ENCODE measurements around the gene SPOCK2.
"Not testable (repeated sequence)": the region's sequence is repeated elsewhere in the genome, so short reads cannot be mapped to it uniquely, and the experiment has no call there.

The SPOCK2 gene

DNA sequence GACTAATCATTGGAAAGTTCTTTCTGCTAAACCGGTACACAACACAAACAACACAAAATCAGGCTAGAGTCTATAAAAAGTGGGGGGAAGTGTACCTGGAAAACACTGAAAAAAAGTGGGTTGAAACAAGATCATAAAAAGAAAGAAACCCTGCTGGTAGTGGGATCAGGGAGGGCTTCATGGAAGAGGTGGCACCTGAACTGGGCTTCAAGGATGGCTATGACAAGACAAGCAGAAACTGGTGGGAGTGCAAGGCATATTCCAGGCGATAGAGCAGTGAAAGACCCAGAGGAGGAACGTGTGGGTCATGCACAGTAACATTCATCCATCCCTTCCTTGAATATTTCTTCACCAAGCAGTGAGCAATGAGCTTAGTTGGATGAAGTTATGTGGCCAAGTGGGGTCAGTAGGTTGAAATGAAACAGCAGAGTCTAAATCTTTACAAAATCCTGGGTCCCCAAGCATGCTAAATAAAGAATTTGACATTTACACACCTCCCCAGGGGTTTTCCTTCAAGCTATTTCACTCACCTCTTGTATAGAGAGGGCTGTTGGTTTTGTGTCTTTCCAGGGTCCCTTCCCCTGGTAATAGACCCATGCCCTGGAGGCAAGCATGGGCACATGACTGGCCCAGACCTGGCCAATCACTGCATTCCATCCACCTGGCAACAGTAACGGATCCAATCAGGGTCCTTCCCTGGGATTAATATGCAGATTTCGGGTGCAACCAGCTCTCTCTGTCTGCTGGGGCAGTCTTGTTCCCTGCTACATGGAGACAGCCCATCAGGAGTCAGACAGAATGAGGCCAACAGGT is 38.2 kb downstream of the SPOCK2 start:
- no peak for DNase-seq

DNA sequence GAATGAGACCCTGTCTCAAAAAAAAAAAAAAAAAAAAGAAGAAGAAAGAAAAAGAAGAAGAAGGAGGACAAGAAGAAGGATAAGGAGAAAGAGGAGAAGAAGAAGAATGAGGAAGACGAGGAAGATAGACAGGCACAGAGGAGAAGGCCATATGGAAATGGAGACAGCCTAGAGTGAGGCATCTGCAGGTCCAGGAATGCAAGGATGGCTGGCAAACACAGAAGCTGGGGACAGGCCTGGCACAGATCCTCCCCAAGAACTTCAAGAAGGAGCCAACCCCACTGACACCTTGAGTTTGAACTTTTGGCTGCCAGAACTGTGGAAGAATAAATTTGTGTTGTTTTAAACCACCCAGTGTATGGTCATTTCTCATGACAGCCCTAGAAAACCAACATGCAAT is 38.9 kb downstream of the SPOCK2 start:
- DNase-seq: no peak

DNA sequence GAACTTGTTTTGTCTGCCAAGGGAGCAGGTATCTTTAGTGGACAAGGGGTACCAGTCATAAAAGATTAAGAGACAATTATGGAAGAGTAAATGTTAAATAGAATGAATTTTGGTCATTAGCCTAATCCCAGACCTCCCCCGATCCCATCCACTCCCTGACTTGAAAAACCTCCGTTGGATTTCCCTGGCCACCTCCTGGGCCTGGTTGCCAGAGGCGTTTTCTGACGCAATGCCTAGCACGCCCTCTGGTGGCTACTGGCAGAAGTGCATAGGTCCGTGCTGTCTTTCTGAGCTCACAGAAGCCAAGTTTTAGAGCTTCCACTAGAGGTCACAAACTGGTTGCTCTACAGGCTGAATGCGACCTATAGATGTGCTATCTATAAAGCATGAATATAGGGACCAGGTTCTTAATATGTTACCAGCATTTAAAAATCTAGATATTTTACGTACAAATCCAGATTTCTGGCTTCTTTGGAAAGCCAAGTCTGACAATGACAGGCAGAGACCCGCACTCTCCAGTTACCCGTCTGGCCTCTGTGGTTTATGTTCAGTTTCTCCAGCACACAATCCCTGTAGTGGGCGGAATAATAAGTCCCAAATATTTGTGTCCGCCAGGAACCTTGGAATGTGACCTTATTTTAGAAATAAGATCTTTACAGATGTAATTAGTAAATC is 39.8 kb downstream of the SPOCK2 start:
- DNase-seq: peak; percentile 93

GRCh38 chr10:72045586-72045985 is 42.8 kb downstream of the SPOCK2 start:
- DNase-seq: no peak

DNA sequence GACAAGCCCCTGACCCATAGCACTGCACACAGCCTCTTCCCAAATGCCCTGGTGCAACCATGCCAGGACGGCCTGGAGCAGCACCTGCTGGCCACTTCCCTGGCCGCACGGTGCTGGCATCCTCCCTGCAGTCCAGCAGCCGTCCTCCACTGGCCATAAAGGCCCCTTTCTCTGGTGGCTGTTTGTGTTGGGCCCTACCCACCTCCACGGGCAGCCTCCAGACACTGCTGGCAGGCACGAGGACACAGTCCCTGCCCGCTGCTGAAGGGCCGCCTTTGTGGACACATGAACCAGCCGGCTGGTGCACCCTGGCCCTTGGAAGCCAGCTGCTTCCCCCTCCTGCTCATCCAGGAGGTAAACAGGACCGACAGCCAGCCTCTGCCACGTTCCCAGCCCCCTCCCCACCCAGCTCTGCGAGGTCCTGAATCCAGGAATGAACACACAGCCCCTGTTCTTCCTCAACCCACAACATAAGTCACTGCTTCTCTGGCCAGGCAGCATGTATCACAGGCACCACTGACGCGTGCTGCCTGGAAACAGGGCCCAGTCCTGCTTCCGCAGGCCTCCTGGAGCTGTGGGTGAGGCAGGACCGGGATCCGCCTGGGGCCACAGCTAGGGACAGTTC is 43.8 kb downstream of the SPOCK2 start:
- DNase-seq: no peak

DNA sequence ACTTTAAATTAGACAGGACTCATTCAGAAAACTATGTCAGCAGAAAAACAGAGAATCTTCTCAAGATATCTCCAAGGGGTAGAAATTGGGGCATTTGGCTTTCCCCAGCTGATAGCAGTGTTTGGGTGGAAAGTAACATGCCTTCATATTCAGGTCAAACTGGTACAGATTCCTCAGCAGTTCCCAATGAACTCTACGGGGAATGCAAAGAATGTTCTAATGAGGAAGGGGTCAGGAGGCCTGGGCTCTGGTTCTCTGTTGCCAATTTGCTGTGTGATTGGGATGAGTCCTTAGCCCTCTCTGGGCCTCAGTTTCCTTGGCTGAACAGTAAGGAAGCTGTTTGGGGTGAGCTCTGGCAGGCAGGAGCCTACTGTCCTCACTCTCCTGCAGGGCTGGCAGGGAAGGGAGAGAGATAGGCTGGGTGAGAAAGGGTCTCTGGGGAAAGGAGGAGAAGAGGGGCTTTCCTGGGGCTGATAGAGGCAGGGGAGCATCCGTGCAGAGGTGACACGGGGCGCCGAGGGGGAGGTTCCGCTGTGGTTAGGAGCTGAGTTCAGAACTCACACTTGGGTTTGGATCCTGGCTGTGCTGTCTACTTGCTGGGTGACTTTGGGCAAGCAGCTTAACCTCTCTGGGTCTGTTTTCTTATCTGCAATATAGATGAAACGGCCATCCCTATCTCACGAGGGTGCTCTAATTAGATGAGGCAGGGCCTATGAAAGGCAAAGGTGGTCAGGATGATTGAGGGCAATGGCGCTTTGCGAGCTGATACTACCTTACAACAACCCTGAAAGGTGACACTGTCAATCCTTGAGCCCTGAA is 45.1 kb downstream of the SPOCK2 start:
- no peak for DNase-seq

DNA sequence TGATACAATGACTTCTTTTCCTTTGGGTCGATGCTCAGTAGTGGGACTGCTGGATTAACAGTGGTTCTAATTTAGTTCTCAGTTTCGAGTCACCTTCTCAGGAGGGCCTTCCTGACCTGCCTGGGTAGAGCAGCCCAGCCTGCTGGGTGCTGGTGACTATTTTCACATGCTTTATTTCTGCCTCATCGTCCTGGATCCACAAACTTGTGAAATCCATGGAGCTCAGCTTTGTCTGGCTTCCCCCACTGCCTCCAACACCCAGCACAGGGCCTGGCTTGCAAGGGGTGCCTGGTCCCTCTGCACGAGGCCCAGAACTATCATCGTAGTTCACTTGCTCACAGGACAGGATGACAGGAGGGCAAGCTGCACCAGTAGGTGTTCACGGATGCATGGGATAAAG is 46.9 kb downstream of the SPOCK2 start:
- no peak for DNase-seq

GRCh38 chr10:72039377-72039776 is 49.0 kb downstream of the SPOCK2 start:
- DNase-seq: no peak

DNA sequence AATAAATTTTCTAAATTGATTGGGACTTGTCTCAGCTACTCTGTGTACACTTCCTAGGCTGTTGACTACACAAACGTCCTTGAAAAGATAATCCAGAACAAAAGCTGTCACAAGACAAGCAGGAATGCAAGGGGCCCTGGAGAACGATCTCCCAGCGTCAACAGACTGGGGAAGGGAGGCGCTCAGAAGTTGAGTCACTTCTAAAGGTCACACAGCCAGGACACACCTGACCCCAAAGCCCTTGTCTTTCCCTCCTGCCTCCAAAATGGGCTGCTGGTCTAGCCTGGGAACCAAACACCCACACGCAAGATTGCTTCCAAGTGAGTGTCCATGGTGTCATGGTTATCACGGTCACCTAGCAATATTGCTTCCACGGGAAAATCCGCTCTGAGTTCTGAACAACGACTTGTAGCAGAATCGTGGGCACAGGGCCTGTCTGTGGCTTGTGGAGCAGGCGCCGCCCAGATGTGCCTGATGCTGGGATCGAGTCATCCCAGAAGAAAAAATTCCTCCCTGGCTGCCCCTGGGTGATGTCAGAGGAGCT is 49.8 kb downstream of the SPOCK2 start:
- no peak for DNase-seq

GRCh38 chr10:72037811-72038210 is 50.5 kb downstream of the SPOCK2 start:
- no peak for DNase-seq

DNA sequence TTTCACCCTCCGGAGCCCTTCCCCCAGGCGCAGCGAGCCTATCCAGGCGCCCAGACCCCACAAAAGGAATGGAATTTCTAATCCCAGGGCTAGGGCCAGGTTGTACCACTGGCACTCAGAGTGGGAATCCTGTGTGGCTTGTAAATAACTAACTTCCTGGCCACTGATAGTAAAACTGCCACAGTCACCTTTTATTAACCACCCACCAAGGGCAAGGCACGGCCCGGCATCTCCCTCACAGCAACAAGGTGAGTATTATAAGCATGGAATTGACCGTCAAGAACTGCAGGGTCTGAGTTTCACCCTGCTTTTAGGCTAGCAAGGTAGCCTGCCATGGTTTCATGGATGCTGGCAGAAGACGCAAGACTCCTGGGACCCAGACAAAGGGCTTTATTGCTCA is 51.1 kb downstream of the SPOCK2 start:
- no peak for DNase-seq

GRCh38 chr10:72035252-72035887 is 53.0 kb downstream of the SPOCK2 start:
- no peak for DNase-seq

- no peak for DNase-seq
Measured at GRCh38 chr10:72034761-72035160, 53.6 kb downstream of the SPOCK2 start.

- no peak for DNase-seq
Measured at GRCh38 chr10:72034040-72034499, 54.3 kb downstream of the SPOCK2 start.

- DNase-seq: not testable (repeated sequence)
Measured at GRCh38 chr10:72032409-72033162, 55.8 kb downstream of the SPOCK2 start.

- no peak for DNase-seq
Measured at GRCh38 chr10:72031706-72032105, 56.6 kb downstream of the SPOCK2 start.

- no peak for DNase-seq
Measured at GRCh38 chr10:72030762-72031543, 57.4 kb downstream of the SPOCK2 start.

DNA sequence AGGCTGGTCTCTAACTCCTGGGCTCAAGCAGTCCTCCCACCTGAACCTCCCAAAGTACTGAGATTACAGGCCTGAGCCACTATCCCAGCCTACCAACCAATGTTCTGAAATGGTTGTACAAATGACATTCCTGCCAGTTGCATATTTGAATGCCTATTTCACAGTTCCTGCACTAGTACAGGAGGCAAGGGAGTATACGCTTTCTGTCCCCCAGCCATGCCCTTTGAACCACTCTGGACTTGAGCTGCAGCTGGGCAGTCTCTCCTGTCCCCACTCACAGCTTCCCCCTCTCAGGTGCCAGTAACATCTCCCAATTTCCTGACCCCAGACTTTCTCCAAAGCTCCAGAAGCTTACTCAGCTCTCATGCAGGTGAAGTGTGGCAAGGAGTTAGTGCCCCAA is 58.9 kb downstream of the SPOCK2 start:
- no peak for DNase-seq

DNA sequence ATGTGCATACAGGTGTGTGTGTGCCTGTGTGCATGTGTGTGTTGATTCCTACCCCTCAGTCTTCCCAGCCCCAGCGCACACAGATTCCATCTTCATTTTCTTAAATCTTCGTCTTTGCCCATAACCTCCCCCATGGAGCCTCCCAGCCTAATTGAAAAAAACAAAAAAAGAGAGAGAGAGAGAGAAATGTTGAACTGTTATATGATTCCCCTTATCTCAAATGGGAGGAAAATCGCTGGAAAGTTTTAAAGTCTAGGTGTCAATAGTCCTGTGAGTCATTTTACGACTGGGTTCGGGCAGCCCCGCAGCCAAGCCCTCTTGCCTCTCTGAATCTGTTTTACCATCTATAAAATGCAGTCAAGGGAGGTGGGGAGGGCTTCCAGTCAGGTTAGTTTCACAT is 60.9 kb downstream of the SPOCK2 start:
- no peak for DNase-seq

GRCh38 chr10:72026278-72027111 is 61.9 kb downstream of the SPOCK2 start:
- no peak for DNase-seq

All from activated naive CD4-positive, alpha-beta T cell treated with Interleukin-2 at 50 U/mL for 16 hours (primary cell).